OCI-LY1 (cell line): Measurements from ENCODE around the gene ERICH6.
"Not testable (repeated sequence)": the region's sequence is repeated elsewhere in the genome, so short reads cannot be mapped to it uniquely, and the experiment has no call there.

Experiments
- H2AFZ ChIP-seq: fragments of 200-600 bp; sonication (generic), shearing (Covaris generic); 2 replicates; pipeline ENCODE4 v1.6.0; 2014; ENCODE audit warnings: antibody characterized with exemption, mild to moderate bottlenecking, low read length
- H3F3A ChIP-seq: fragments of 200-600 bp; sonication (generic), shearing (Covaris generic); 2 replicates; pipeline ENCODE4 v1.6.0; 2014; ENCODE audit warnings: mild to moderate bottlenecking, antibody characterized with exemption, low read length, moderate library complexity; ENCODE audit not compliant: insufficient read depth
- H3K27ac ChIP-seq: fragments of 200-600 bp; sonication (generic); 2 replicates; pipeline ENCODE4 v1.5.1; 2014; ENCODE audit warnings: low read length, mixed run types, mild to moderate bottlenecking, low read depth; ENCODE audit not compliant: poor library complexity, severe bottlenecking
- H3K27me3 ChIP-seq: fragments of 200-600 bp; sonication (generic); 2 replicates; pipeline ENCODE4 v1.6.0; 2014; ENCODE audit warnings: antibody characterized with exemption, mild to moderate bottlenecking, low read length, moderate library complexity; ENCODE audit not compliant: insufficient read depth
- H3K36me3 ChIP-seq: fragments of 200-600 bp; sonication (generic); 2 replicates; pipeline ENCODE4 v1.6.1; 2014; ENCODE audit warnings: mild to moderate bottlenecking, antibody characterized with exemption, low read length, moderate library complexity, mixed read lengths; ENCODE audit not compliant: insufficient read depth
- H3K4me1 ChIP-seq: fragments of 200-600 bp; sonication (generic); 2 replicates; pipeline ENCODE4 v1.5.1; 2014; ENCODE audit warnings: mild to moderate bottlenecking, low read length, moderate library complexity; ENCODE audit not compliant: insufficient read depth, severe bottlenecking
- H3K4me2 ChIP-seq: fragments of 200-600 bp; sonication (generic), shearing (Covaris generic); 2 replicates; pipeline ENCODE4 v1.6.1; 2014; ENCODE audit warnings: low read length
- H3K4me3 ChIP-seq: fragments of 200-600 bp; sonication (generic); 2 replicates; pipeline ENCODE4 v1.5.1; 2014; ENCODE audit warnings: low read length, low read depth, mild to moderate bottlenecking, mixed read lengths; ENCODE audit not compliant: poor library complexity, severe bottlenecking
- H3K79me2 ChIP-seq: fragments of 200-600 bp; shearing (Covaris generic); 2 replicates; pipeline ENCODE4 v1.6.1; 2016; ENCODE audit warnings: mixed run types, low read length, mixed read lengths; ENCODE audit not compliant: insufficient read depth
- H3K9ac ChIP-seq: fragments of 200-600 bp; sonication (generic), shearing (Covaris generic); 2 replicates; pipeline ENCODE4 v1.6.1; 2014; ENCODE audit warnings: mild to moderate bottlenecking, low read length, mixed read lengths
- H3K9me2 ChIP-seq: fragments of 200-600 bp; sonication (generic), shearing (Covaris generic); 2 replicates; pipeline ENCODE4 v1.6.1; 2014; ENCODE audit warnings: low read depth, mild to moderate bottlenecking, low read length, mixed read lengths
- H3K9me3 ChIP-seq: fragments of 200-600 bp; shearing (Covaris generic); 2 replicates; pipeline ENCODE4 v1.6.1; 2014; ENCODE audit warnings: low read length, mixed read lengths
- H4K20me1 ChIP-seq: fragments of 200-600 bp; sonication (generic), shearing (Covaris generic); 2 replicates; pipeline ENCODE4 v1.6.0; 2016; ENCODE audit warnings: mild to moderate bottlenecking, low read length; ENCODE audit not compliant: insufficient read depth
- EZH2 ChIP-seq: fragments of 200-600 bp; sonication (generic), shearing (Covaris generic); IDR thresholded peaks from 2 replicates; pipeline ENCODE4 v1.8.0; 2017; ENCODE audit warnings: borderline replicate concordance, mixed run types, mild to moderate bottlenecking, antibody characterized with exemption, low read length, moderate library complexity, mixed read lengths
- TF ChIP-seq, protein P1 (sequence below): fragments of 200-600 bp; sonication (generic), shearing (Covaris generic); IDR thresholded peaks from 2 replicates; pipeline ENCODE4 v1.5.1; 2017; ENCODE audit warnings: mild to moderate bottlenecking, antibody characterized with exemption, low read length, moderate library complexity, mixed read lengths

The ERICH6 gene

DNA sequence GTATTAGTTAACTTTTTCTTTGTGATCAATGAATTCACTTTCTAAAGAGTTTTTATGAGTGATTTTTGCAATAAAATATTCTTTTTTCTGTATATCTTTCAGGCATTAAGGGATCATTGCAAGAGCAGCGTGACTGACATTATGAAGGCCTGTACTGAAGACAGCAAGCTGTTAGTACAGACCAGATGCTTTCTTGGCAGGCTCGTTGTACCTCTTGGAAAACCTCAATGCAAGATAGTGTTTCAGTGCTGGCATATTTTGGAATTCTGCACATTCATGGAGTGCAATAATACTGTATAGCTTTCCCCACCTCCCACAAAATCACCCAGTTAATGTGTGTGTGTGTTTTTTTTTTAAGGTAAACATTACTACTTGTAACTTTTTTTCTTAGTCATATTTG is 76.2 kb downstream of the ERICH6 start:
- Histone ChIP-seq H2AFZ (no peak overlapping the region), H3K4me3 (no peak overlapping the region), H3K27ac (no peak overlapping the region), H3K9me2 (no peaks in the 10 kb centered on the region), H3K9ac (no peak overlapping the region), H3K9me3 (no peaks in the 10 kb centered on the region), H3K4me1 (no peaks in the 10 kb centered on the region), H4K20me1 (no peaks in the 10 kb centered on the region), H3K4me2 (no peak overlapping the region), H3K27me3 (no peaks in the 10 kb centered on the region), H3K36me3 (peaks cover 82% of the 10 kb centered on the region), H3F3A (no peaks in the 10 kb centered on the region), H3K79me2 (peaks cover 17% of the 10 kb centered on the region)
- TF ChIP-seq, protein P1, sequence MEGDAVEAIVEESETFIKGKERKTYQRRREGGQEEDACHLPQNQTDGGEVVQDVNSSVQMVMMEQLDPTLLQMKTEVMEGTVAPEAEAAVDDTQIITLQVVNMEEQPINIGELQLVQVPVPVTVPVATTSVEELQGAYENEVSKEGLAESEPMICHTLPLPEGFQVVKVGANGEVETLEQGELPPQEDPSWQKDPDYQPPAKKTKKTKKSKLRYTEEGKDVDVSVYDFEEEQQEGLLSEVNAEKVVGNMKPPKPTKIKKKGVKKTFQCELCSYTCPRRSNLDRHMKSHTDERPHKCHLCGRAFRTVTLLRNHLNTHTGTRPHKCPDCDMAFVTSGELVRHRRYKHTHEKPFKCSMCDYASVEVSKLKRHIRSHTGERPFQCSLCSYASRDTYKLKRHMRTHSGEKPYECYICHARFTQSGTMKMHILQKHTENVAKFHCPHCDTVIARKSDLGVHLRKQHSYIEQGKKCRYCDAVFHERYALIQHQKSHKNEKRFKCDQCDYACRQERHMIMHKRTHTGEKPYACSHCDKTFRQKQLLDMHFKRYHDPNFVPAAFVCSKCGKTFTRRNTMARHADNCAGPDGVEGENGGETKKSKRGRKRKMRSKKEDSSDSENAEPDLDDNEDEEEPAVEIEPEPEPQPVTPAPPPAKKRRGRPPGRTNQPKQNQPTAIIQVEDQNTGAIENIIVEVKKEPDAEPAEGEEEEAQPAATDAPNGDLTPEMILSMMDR, result no peak
- TF ChIP-seq EZH2, result no peak

DNA sequence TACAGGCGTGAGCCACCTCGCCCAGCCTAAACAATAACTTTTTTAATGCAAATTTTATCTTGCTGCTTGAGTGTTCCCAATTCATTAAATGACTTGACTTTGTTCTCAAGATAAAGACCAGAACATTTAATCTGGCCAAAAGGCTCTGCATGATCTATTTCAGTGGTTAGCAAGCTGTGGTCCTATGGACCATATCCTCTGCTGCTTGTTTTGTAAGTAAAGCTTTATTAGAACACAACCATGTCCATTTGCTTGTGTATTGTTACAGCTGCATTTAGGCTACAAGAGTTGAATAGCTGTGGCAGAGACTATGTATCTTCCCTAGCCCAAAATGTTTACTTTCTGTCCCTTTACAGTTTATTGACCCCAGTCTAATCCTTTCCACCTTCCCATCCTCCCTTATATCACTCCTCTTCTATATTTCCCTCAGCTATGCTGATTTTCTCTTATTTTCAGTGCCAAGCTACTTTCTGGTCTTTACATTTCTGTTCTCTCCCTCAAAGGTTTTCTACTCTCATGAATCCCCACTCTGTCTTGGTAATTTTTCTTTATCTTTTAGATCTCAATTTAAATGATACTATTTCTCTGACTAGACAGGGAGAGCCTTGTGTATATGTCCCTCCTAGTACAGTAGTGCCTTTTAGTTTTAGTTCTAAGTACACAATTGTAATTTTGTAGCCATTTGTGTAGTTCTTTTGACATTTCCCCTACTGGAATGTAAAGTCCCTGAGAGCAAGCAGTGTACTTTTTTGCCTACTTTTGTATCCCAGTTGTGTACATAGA is 77.4 kb downstream of the ERICH6 start:
- H2AFZ ChIP-seq, result no peak overlapping the region
- no peak overlapping the region for H3K4me3 ChIP-seq
- peaks cover 29% of the 10 kb centered on the region for H3K79me2 ChIP-seq
- H3F3A ChIP-seq, result no peaks in the 10 kb centered on the region
- H4K20me1 ChIP-seq, result peaks cover 8% of the 10 kb centered on the region; the same call in 1 of the 2 replicates
- H3K27me3 ChIP-seq, result no peaks in the 10 kb centered on the region
- H3K4me1 ChIP-seq, result no peaks in the 10 kb centered on the region
- no peaks in the 10 kb centered on the region for H3K9me3 ChIP-seq
- no peak overlapping the region for H3K27ac ChIP-seq
- TF ChIP-seq, protein P1, result no peak
- no peak for TF ChIP-seq EZH2
- no peak overlapping the region for H3K9ac ChIP-seq
- peaks cover 86% of the 10 kb centered on the region for H3K36me3 ChIP-seq
- no peaks in the 10 kb centered on the region for H3K9me2 ChIP-seq
- no peak overlapping the region for H3K4me2 ChIP-seq

DNA sequence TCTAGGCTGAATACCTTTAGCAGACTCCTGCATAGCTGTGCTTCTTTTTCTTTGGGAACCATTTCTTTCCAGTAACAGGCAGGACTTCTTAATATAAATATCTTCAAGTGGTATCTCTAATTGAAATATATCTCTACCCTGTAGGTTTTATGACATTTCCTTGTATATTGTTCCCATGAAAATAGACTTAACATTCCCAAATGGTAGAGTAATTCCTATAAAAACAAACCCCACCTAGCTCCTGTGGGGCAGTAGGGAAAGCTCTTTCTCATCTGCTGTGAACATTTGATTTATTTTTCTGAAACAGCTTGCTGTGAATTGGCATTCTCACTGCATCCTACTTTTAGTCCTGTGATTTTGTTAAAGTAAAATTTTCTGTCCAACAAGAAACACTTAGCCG is 79.8 kb downstream of the ERICH6 start:
- Histone ChIP-seq H3K4me2 (no peak overlapping the region), H2AFZ (no peak overlapping the region), H3K4me3 (no peak overlapping the region), H3K9me3 (no peaks in the 10 kb centered on the region), H3F3A (no peaks in the 10 kb centered on the region), H3K79me2 (peaks cover 52% of the 10 kb centered on the region), H3K9ac (no peak overlapping the region), H3K9me2 (no peaks in the 10 kb centered on the region), H3K27ac (no peak overlapping the region), H4K20me1 (peaks cover 10% of the 10 kb centered on the region), H3K36me3 (peaks cover 77% of the 10 kb centered on the region), H3K4me1 (no peaks in the 10 kb centered on the region), H3K27me3 (no peaks in the 10 kb centered on the region)
- TF ChIP-seq, protein P1, result no peak
- TF ChIP-seq EZH2, result no peak

DNA sequence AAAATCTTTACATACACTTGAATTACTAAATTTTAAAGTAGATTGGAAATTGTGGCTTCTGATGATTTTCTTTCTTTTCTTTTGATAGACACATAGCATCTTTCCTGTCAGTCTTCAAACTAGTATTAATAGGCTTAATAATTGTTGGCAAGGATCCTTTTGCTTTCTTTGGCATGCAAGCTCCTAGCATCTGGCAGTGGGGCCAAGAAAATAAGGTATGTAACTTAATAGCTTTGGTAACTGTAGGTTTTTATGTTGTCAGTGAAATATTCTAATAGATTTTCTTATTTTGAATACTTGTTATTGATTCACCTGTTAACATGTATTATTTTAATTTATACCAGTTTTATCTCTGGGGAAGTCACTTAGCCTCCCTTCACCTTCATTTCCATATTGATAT is 80.8 kb downstream of the ERICH6 start:
- not testable (repeated sequence) for H3K27ac ChIP-seq, H3K9ac ChIP-seq, H3K9me2 ChIP-seq, H3K4me3 ChIP-seq, H3F3A ChIP-seq, H2AFZ ChIP-seq, H3K9me3 ChIP-seq, H3K4me2 ChIP-seq, H3K4me1 ChIP-seq, H3K27me3 ChIP-seq
- peaks cover 13% of the 10 kb centered on the region for H4K20me1 ChIP-seq
- peaks cover 62% of the 10 kb centered on the region for H3K79me2 ChIP-seq
- peaks cover 77% of the 10 kb centered on the region for H3K36me3 ChIP-seq
